GM23338 (cell line): Measurements from ENCODE around the gene SSH3. TPM values are rescaled to one million over a fixed set of nuclear protein-coding genes. Genes with fewer than 3 reads are reported as not detected.

Source experiments
- ATAC-seq: fragments of 200-7000 bp; cut with Tn5 transposase; 3 replicates; pipeline ENCODE4 v1.9.1; 2020
- DNase-seq: peaks from one replicate; pipeline ENCODE4 v3.0.0-alpha.2; 2015; ENCODE audit warnings: low spot score
- H2AFZ ChIP-seq: fragments of 200-600 bp; sonication (generic); 2 replicates; pipeline ENCODE4 v1.8.0; 2016; ENCODE audit warnings: antibody characterized with exemption, mild to moderate bottlenecking, moderate library complexity
- H3F3A ChIP-seq: fragments of 200-600 bp; sonication (generic); replicated peaks from 2 replicates; pipeline ENCODE4 v1.8.0; 2017; ENCODE audit warnings: antibody characterized with exemption, mixed run types, low read depth
- H3K27ac ChIP-seq: fragments of 200-600 bp; sonication (generic); 2 replicates; pipeline ENCODE4 v1.6.1; 2016; ENCODE audit warnings: low read depth
- H3K27me3 ChIP-seq: fragments of 200-600 bp; sonication (generic); 2 replicates; pipeline ENCODE4 v1.8.0; 2016; ENCODE audit warnings: mild to moderate bottlenecking, mixed run types, moderate library complexity; ENCODE audit not compliant: insufficient read depth
- H3K36me3 ChIP-seq: fragments of 200-600 bp; sonication (generic); 2 replicates; pipeline ENCODE4 v1.8.0; 2016; ENCODE audit warnings: mild to moderate bottlenecking; ENCODE audit not compliant: insufficient read depth
- H3K4me1 ChIP-seq: fragments of 200-600 bp; sonication (generic); 2 replicates; pipeline ENCODE4 v1.8.0; 2016; ENCODE audit warnings: mild to moderate bottlenecking, moderate library complexity; ENCODE audit not compliant: insufficient read depth
- H3K4me2 ChIP-seq: fragments of 200-600 bp; sonication (generic); 2 replicates; pipeline ENCODE4 v1.7.1; 2017; ENCODE audit warnings: mixed run types
- H3K4me3 ChIP-seq: fragments of 200-600 bp; sonication (generic); 2 replicates; pipeline ENCODE4 v1.6.1; 2016; ENCODE audit warnings: mixed run types
- H3K79me2 ChIP-seq: fragments of 200-600 bp; sonication (generic); replicated peaks from 2 replicates; pipeline ENCODE4 v1.8.0; 2017; ENCODE audit warnings: mild to moderate bottlenecking; ENCODE audit not compliant: insufficient read depth
- H3K9me2 ChIP-seq: fragments of 200-600 bp; sonication (generic); 2 replicates; pipeline ENCODE4 v1.8.0; 2017; ENCODE audit not compliant: insufficient read depth
- H4K20me1 ChIP-seq: fragments of 200-600 bp; sonication (generic); replicated peaks from 2 replicates; pipeline ENCODE4 v1.8.0; 2017; ENCODE audit warnings: mild to moderate bottlenecking; ENCODE audit not compliant: insufficient read depth
- H3K27ac Mint-ChIP-seq: 2 replicates; pipeline ENCODE4 v1.8.0; 2020; ENCODE audit warnings: inconsistent platforms, mild to moderate bottlenecking, moderate library complexity, mixed read lengths
- H3K27me3 Mint-ChIP-seq: 3 replicates; pipeline ENCODE4 v1.8.0; 2022; ENCODE audit warnings: low read depth, mild to moderate bottlenecking, moderate library complexity, mixed read lengths, inconsistent platforms; ENCODE audit not compliant: insufficient read depth, poor library complexity
- H3K36me3 Mint-ChIP-seq: 3 replicates; pipeline ENCODE4 v1.8.0; 2021; ENCODE audit warnings: low read depth, mild to moderate bottlenecking, inconsistent platforms, moderate library complexity, mixed read lengths
- H3K4me1 Mint-ChIP-seq: 3 replicates; pipeline ENCODE4 v1.8.0; 2020; ENCODE audit warnings: mild to moderate bottlenecking, inconsistent platforms, mixed read lengths
- H3K4me3 Mint-ChIP-seq: 3 replicates; pipeline ENCODE4 v1.8.0; 2021; ENCODE audit warnings: moderate library complexity, mild to moderate bottlenecking, inconsistent platforms, mixed read lengths
- H3K9me3 Mint-ChIP-seq: 3 replicates; pipeline ENCODE4 v1.8.0; 2020; ENCODE audit warnings: moderate library complexity, mild to moderate bottlenecking, inconsistent platforms, mixed read lengths
- CREB1 ChIP-seq: fragments of 250-450 bp; sonication (Bioruptor Pico); IDR thresholded peaks from 2 replicates; pipeline ENCODE4 v1.5.0; 2020; ENCODE audit warnings: low read depth, mild to moderate bottlenecking, moderate library complexity
- EZH2 ChIP-seq: fragments of 200-600 bp; sonication (generic); IDR thresholded peaks from one replicate; pipeline ENCODE4 v1.8.0; 2017; ENCODE audit warnings: antibody characterized with exemption, mild to moderate bottlenecking, low read depth; ENCODE audit not compliant: unreplicated experiment
- JUNB ChIP-seq: IDR thresholded peaks from one replicate; pipeline ENCODE4 v1.6.1; 2016; ENCODE audit warnings: antibody characterized with exemption; ENCODE audit not compliant: unreplicated experiment
- STAT1 ChIP-seq: IDR thresholded peaks from one replicate; pipeline ENCODE4 v1.6.1; 2016; ENCODE audit warnings: antibody characterized with exemption; ENCODE audit not compliant: unreplicated experiment
- ZNF114 ChIP-seq: fragments of 250-450 bp; sonication (Bioruptor Pico); IDR thresholded peaks from 2 replicates; pipeline ENCODE4 v1.5.0; 2020; ENCODE audit warnings: mild to moderate bottlenecking, moderate library complexity
- ZNF331 ChIP-seq: fragments of 250-450 bp; sonication (Bioruptor Pico); IDR thresholded peaks from 2 replicates; pipeline ENCODE4 v1.5.0; 2020; ENCODE audit warnings: low read depth, mild to moderate bottlenecking, moderate library complexity
- ZNF462 ChIP-seq: fragments of 250-450 bp; sonication (Bioruptor Pico); IDR thresholded peaks from 2 replicates; pipeline ENCODE4 v1.5.0; 2020; ENCODE audit warnings: mild to moderate bottlenecking, moderate library complexity
- polyA plus RNA-seq: library from polyadenylated mRNA; unstranded; fragments of >200 nt; fragmentation: Nextera tagmentation; extraction: Ambion mirVana; gene quantifications from 2 replicates; pipeline ENCODE4 v1.2.1, GENCODE V29; 2016
- total RNA-seq: library from RNA; depleted of rRNA; stranded (reverse); fragments of >200 nt; shearing (Covaris generic); gene quantifications from 2 replicates; pipeline ENCODE4 v1.2.3, GENCODE V29; 2014
- TF ChIP-seq, protein P1 (sequence below): IDR thresholded peaks from one replicate; pipeline ENCODE4 v1.6.1; 2018; ENCODE audit warnings: antibody characterized with exemption; ENCODE audit not compliant: unreplicated experiment
- TF ChIP-seq, protein P2 (sequence below): IDR thresholded peaks from 2 replicates; pipeline ENCODE4 v1.6.1; 2016; ENCODE audit warnings: antibody characterized with exemption

Gene SSH3
- total and polyA plus RNA-seq, 2 experiments from 2014 or later, result 17.8 to 40.0 TPM

- TF ChIP-seq, protein P1, sequence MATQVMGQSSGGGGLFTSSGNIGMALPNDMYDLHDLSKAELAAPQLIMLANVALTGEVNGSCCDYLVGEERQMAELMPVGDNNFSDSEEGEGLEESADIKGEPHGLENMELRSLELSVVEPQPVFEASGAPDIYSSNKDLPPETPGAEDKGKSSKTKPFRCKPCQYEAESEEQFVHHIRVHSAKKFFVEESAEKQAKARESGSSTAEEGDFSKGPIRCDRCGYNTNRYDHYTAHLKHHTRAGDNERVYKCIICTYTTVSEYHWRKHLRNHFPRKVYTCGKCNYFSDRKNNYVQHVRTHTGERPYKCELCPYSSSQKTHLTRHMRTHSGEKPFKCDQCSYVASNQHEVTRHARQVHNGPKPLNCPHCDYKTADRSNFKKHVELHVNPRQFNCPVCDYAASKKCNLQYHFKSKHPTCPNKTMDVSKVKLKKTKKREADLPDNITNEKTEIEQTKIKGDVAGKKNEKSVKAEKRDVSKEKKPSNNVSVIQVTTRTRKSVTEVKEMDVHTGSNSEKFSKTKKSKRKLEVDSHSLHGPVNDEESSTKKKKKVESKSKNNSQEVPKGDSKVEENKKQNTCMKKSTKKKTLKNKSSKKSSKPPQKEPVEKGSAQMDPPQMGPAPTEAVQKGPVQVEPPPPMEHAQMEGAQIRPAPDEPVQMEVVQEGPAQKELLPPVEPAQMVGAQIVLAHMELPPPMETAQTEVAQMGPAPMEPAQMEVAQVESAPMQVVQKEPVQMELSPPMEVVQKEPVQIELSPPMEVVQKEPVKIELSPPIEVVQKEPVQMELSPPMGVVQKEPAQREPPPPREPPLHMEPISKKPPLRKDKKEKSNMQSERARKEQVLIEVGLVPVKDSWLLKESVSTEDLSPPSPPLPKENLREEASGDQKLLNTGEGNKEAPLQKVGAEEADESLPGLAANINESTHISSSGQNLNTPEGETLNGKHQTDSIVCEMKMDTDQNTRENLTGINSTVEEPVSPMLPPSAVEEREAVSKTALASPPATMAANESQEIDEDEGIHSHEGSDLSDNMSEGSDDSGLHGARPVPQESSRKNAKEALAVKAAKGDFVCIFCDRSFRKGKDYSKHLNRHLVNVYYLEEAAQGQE, result no peak
- TF ChIP-seq JUNB, result no peak
- TF ChIP-seq, protein P2, sequence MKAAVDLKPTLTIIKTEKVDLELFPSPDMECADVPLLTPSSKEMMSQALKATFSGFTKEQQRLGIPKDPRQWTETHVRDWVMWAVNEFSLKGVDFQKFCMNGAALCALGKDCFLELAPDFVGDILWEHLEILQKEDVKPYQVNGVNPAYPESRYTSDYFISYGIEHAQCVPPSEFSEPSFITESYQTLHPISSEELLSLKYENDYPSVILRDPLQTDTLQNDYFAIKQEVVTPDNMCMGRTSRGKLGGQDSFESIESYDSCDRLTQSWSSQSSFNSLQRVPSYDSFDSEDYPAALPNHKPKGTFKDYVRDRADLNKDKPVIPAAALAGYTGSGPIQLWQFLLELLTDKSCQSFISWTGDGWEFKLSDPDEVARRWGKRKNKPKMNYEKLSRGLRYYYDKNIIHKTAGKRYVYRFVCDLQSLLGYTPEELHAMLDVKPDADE, result no peak
- no peak for TF ChIP-seq CREB1
- no peak for TF ChIP-seq EZH2
Observed at GRCh38 chr11:67306769-67307544, 3.6 kb downstream of the SSH3 start (continued).

GRCh38 chr11:67307545-67308001 is 4.2 kb downstream of the SSH3 start:
- Histone ChIP-seq H4K20me1 (no peaks in the 10 kb centered on the region), H3K27me3 (no peaks in the 10 kb centered on the region), H3F3A (peaks cover 4% of the 10 kb centered on the region; the same call in 1 of the 2 replicates), H3K4me1 (peaks cover 5% of the 10 kb centered on the region; the same call in 1 of the 2 replicates), H2AFZ (no peak overlapping the region), H3K36me3 (no peaks in the 10 kb centered on the region), H3K4me3 (no peak overlapping the region), H3K9me2 (no peaks in the 10 kb centered on the region), H3K4me2 (no peak overlapping the region), H3K79me2 (no peaks in the 10 kb centered on the region), H3K27ac (no peak overlapping the region)
- DNase-seq, result no peak
- Mint-ChIP-seq H3K27me3 (peaks cover 11% of the 10 kb centered on the region), H3K27ac (no peak overlapping the region), H3K36me3 (no peaks in the 10 kb centered on the region), H3K4me3 (no peak overlapping the region), H3K4me1 (no peaks in the 10 kb centered on the region; the same call in 2 of the 3 replicates), H3K9me3 (no peaks in the 10 kb centered on the region)
- no peak for ATAC-seq
- TF ChIP-seq ZNF331 (CRISPR knock-in tag) (no peak), STAT1 (no peak), ZNF462 (CRISPR knock-in tag) (no peak), EZH2 (no peak), ZNF114 (no peak)
- TF ChIP-seq, protein P2, result no peak
